Pancreas (tissue), 10 donors: ENCODE data around the gene MYH9. TPM values are rescaled to one million over a fixed set of nuclear protein-coding genes. Genes with fewer than 3 reads are reported as not detected.
"Not testable (repeated sequence)": the region's sequence is repeated elsewhere in the genome, so short reads cannot be mapped to it uniquely, and the experiment has no call there.

Experiments
- ATAC-seq, 4 donors: fragments of 200-7000 bp; cut with Tn5 transposase; one replicate each; pipeline versions ENCODE4 v1.8.0 to v1.9.1; 2020; ENCODE audit warnings: mild to moderate bottlenecking in 4 of 4, moderate library complexity in 4 of 4
- DNase-seq, 6 donors: peaks; one replicate each; pipeline ENCODE4 v3.0.0-alpha.2; 2020
- FAIRE-seq: peaks from 2 replicates; lab custom pipeline; 2012; peaks lifted over from hg19 to GRCh38; lab: Jason Lieb, UNC
- H3K27ac ChIP-seq, 4 donors: fragments of 200-600 bp; sonication (generic); 1 replicate in 3 of 4; 2 replicates in 1 of 4; pipeline versions ENCODE4 v1.5.0 to v1.8.0; 2020
- H3K27me3 ChIP-seq, 4 donors: fragments of 200-600 bp; one replicate each; pipeline ENCODE4 v1.8.0; 2021
- H3K36me3 ChIP-seq, 3 donors: fragments of 200-600 bp; sonication (generic) in 1 of 3; one replicate each; pipeline versions ENCODE4 v1.5.0 to v1.8.0; 2020 to 2021
- H3K4me1 ChIP-seq, 3 donors: fragments of 200-600 bp; one replicate each; pipeline ENCODE4 v1.8.0; 2021
- H3K4me3 ChIP-seq, 4 donors: fragments of 200-600 bp; sonication (generic) in 2 of 4; one replicate each; pipeline versions ENCODE4 v1.5.0 to v1.8.0; 2020 to 2021
- H3K9me3 ChIP-seq, 4 donors: fragments of 200-600 bp; one replicate each; pipeline ENCODE4 v1.8.0; 2021
- WGBS, 2 donors: extraction: QIAGEN DNeasy Blood & Tissue Kit; methylation state at CpG; one replicate each; pipeline ENCODE4 v1.1.7; 2013; 5-methylcytosine and 5-hydroxymethylcytosine counted together
- intact Hi-C, 3 donors: fragments of 100-400 bp; cut with DNase I; formaldehyde crosslinking; loops; one replicate each; pipeline versions ENCODE4 v1.11.1 to v1.14.2; 2022
- polyA plus RNA-seq, 2 donors: library from polyadenylated mRNA; stranded (reverse); fragments of 200-250 nt; gene quantifications; one replicate each; pipeline ENCODE4 v1.2.3, GENCODE V29; 2013
- total RNA-seq, 6 donors: library from RNA; stranded (reverse); fragmentation: NEBNext Ultra II Directional in 4 of 6; extraction: Animal tissue kit (Norgen Biotek cat#: 25700) in 4 of 6; gene quantifications; one replicate each; pipeline versions ENCODE4 v1.2.1 to v1.2.4, GENCODE V29; 2021 to 2023
- TF ChIP-seq, protein P1 (sequence below), 4 donors: fragments of 200-600 bp; sonication (generic) in 3 of 4; IDR thresholded peaks; one replicate each; pipeline versions ENCODE4 v1.5.0 to v1.8.0; 2021; ENCODE audit warnings: antibody characterized with exemption in 4 of 4
- donor health status: healthy with polysubstance abuse.
- donor health status: DM: no; HTN: no; CAD: no; lungs with moderate emphysema.
- donor health status: DM: no; HTN: no; CAD: no.
- donor health status: control.
- donor health status: control.
- donor health status: Bipolar disorder and iron deficiency.
- donor health status: DM: yes; HTN: yes; CAD: no.
- donor health status: DM: no; HTN: no; CAD: no.
- donor health status: DM: no; HTN: no; CAD: no.
- donor health status: DM: yes; HTN: yes; CAD: no.

Gene MYH9
- total and polyA plus RNA-seq, 8 donors, result 80.9 to 554 (median 376) TPM

GRCh38 chr22:36256478-36256877 is 131.3 kb downstream of the MYH9 start:
- no peaks in the 10 kb centered on the region for H3K27me3 ChIP-seq
- H3K27ac ChIP-seq, result no peak overlapping the region
- intact Hi-C loops, result no loop called here
- no peak for ATAC-seq
- TF ChIP-seq, protein P1, sequence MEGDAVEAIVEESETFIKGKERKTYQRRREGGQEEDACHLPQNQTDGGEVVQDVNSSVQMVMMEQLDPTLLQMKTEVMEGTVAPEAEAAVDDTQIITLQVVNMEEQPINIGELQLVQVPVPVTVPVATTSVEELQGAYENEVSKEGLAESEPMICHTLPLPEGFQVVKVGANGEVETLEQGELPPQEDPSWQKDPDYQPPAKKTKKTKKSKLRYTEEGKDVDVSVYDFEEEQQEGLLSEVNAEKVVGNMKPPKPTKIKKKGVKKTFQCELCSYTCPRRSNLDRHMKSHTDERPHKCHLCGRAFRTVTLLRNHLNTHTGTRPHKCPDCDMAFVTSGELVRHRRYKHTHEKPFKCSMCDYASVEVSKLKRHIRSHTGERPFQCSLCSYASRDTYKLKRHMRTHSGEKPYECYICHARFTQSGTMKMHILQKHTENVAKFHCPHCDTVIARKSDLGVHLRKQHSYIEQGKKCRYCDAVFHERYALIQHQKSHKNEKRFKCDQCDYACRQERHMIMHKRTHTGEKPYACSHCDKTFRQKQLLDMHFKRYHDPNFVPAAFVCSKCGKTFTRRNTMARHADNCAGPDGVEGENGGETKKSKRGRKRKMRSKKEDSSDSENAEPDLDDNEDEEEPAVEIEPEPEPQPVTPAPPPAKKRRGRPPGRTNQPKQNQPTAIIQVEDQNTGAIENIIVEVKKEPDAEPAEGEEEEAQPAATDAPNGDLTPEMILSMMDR (IDR thresholded peaks at IDR 0.05), result no peak
- 76 to 80% methylated on average over 3 of the region's 3 CpGs for WGBS, 2 donors
- H3K4me3 ChIP-seq, result no peak overlapping the region
- no peaks in the 10 kb centered on the region for H3K9me3 ChIP-seq
- no peaks in the 10 kb centered on the region for H3K4me1 ChIP-seq
- no peak for FAIRE-seq
- no peak for DNase-seq
- no peaks in the 10 kb centered on the region for H3K36me3 ChIP-seq

- not testable (repeated sequence) for FAIRE-seq, H3K4me1 ChIP-seq
Observed at GRCh38 chr22:36255572-36255971, 132.2 kb downstream of the MYH9 start.

DNA sequence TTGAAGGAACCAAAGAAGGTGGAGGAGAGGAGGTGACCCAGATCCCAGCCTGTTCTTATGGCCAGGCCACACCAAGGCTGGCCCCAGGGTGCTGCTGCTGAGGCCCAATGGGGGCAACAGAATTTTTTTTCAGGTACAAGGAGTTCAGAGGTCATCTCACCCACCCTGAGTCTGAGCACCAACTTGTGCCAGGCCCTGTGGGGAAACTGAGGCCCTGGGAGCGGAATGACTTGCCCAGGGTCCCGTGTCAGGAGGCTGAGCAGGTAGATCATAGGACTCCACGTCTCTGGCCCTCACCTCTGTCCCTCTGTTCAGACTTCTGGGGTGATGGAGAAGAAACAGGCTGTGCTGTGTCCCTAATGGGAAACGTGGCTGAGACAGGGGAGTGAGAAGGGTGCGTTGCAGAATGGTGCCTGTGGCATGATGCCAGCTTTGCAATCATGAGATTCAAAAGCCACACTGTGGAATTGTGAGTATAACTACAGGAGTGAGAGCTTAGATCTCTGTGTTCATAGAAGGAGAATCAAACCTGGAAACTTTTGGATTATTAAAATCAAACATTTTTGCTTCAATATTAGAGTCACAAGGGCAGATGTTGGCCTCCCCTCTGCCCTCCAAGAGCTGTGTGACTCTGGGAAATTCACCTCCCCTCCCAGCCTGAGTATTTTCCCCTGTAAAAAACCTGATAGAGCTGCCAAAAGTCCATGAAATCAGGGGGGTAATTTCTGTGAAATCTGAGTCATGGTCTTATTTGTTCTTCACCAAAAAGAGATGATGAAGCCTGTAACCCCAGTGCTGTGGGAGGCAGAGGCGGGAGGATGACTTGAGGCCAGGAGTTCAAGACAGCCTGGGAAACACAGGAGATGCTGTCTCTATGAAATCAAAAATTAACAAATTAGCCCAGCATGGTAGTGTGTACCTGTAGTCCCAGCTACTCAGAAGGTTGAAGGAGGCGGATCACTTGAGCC is 134.0 kb downstream of the MYH9 start:
- intact Hi-C loops, result no loop called here
- no peaks in the 10 kb centered on the region for H3K4me1 ChIP-seq
- WGBS, 2 donors, result 67 to 70% methylated on average over 7 of the region's 7 CpGs
- no peaks in the 10 kb centered on the region for H3K36me3 ChIP-seq
- TF ChIP-seq, protein P1 (IDR thresholded peaks at IDR 0.05), result no peak
- peak overlapping the region in 2 of 4 donors; percentile 63 to 67 for H3K27ac ChIP-seq
- peak in 3 of 4 donors; percentile 24 to 48 (median 28) for ATAC-seq
- FAIRE-seq, result no peak
- H3K27me3 ChIP-seq, result no peaks in the 10 kb centered on the region
- H3K9me3 ChIP-seq, result no peaks in the 10 kb centered on the region
- no peak for DNase-seq
- peak overlapping the region in 2 of 4 donors; percentile 20 to 43 for H3K4me3 ChIP-seq

More at GRCh38 chr22:36255572-36255971, 132.2 kb downstream of the MYH9 start:
- H3K36me3 ChIP-seq, H3K9me3 ChIP-seq, intact Hi-C loops, H3K27me3 ChIP-seq, ATAC-seq, DNase-seq, H3K4me3 ChIP-seq, H3K27ac ChIP-seq: not testable (repeated sequence)
- 88% methylated on average over 1 of the region's 5 CpGs; no CpG with 5 or more reads in 1 of the 2 donors for WGBS, 2 donors

- FAIRE-seq (no peak), DNase-seq (no peak), ATAC-seq (peak; percentile 30 to 89 (median 82))
- Histone ChIP-seq H3K4me1 (no peaks in the 10 kb centered on the region), H3K27me3 (no peaks in the 10 kb centered on the region), H3K9me3 (no peaks in the 10 kb centered on the region), H3K27ac (peak within 1 kb of the TSS in 2 of 4 donors; percentile 63 to 67), H3K36me3 (no peaks in the 10 kb centered on the region), H3K4me3 (peak within 1 kb of the TSS in 2 of 4 donors; percentile 20 to 43)
- intact Hi-C loops, result no loop called here
- TF ChIP-seq, protein P1 (IDR thresholded peaks at IDR 0.05), result no peak
- 64 to 68% methylated on average over 10 of the region's 10 CpGs for WGBS, 2 donors
Observed at GRCh38 chr22:36252754-36253522, 134.8 kb downstream of the MYH9 start, which contains the start of gene APOL1. Gene APOL1, plus strand, starts transcription at chr22:36253133. Its CDS starts 1,823 bp downstream, at chr22:36254956.

DNA sequence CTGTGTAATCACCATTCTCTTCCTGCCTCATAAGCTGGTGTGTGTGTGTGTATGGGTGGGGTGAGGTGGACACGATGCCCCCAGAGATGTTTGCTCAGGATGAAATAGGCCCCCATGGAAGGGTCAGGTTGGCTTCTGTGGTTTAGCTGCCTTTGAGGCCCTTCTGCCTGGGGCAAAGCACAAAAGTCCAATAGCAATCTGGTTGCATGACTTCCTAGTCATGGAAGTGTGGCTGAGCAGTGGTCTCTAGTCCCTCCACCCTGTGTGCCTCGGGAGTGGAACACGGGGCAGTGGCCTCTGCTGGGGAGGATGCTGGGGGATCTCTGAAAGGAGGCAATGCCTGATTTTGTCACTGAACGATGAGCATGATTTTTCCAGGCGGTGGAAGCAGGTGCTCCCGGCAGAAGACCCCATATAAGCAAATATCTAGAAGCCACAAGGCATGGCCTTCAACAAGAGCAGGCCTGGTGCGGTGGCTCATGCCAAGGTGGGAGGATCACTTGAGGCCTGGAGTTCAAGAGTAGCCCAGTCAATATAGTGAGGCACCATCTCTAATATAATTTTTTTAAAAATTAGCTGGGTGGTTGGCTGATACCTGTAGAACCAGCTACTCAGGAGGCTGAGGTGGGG is 135.7 kb downstream of the MYH9 start:
- H3K27me3 ChIP-seq, H3K36me3 ChIP-seq, ATAC-seq, FAIRE-seq, H3K9me3 ChIP-seq, DNase-seq, H3K4me1 ChIP-seq, H3K27ac ChIP-seq, H3K4me3 ChIP-seq, intact Hi-C loops: not testable (repeated sequence)
- 74 to 89% methylated on average over 7 of the region's 7 CpGs for WGBS, 2 donors

DNA sequence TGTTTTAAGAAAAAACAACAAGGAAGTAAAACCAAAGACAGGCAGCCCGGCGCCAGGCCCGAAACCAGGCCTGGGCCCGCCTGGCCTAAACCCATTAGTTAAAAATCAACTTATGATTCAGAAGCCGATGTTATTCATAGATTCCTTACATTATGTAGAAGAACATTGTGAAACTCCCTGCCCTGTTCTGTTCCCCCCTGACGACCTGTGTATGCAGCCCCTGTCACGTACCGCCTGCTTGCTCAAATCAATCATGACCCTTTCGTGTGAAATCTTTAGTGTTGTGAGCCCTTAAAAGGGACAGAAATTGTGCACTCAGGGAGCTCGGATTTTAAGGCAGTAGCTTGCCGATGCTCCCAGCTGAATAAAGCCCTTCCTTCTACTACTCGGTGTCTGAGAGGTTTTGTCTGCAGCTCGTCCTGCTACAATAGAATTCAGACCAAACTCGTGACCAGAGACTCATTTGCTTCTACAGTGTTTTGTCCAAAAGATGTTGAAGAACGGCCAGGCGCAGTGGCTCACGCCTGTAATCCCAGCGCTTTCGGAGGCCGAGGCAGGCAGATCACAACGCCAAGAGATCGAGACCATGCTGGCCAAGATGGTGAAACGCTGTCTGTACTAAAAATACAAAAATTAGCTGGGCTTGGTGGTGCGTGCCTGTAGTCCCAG is 137.3 kb downstream of the MYH9 start:
- H3K4me1 ChIP-seq, ATAC-seq, H3K4me3 ChIP-seq, FAIRE-seq, H3K9me3 ChIP-seq, H3K36me3 ChIP-seq, DNase-seq, intact Hi-C loops, H3K27me3 ChIP-seq: not testable (repeated sequence)
- 74 to 82% methylated on average over 24 of the region's 24 CpGs for WGBS, 2 donors
- H3K27ac ChIP-seq, result peak overlapping the region in 2 of 4 donors; percentile 28 to 44
